H1 (cell line): ENCODE results near the gene CDK16.

Experiments used
- CBX5 ChIP-seq: fragments of 300-800, 300-1000 bp; sonication (generic); IDR thresholded peaks from 2 replicates; pipeline ENCODE4 v1.7.1; 2016; ENCODE audit warnings: antibody characterized with exemption, low read length, low read depth
- CTCF ChIP-seq, 3 experiments: IDR thresholded peaks; 1 replicate in 2 of 3; 2 replicates in 1 of 3; pipeline versions ENCODE4 v1.5.1 to v1.6.1; 2011; ENCODE audit warnings: low read length in 3 of 3, mild to moderate bottlenecking in 3 of 3, inconsistent platforms in 2 of 3, low read depth in 1 of 3, moderate library complexity in 1 of 3; ENCODE audit not compliant: insufficient read depth in 1 of 3; ENCODE audit errors: control extremely low read depth in 1 of 3
- EZH2 ChIP-seq: fragments of 200-600 bp; sonication (generic); IDR thresholded peaks from 2 replicates; pipeline ENCODE4 v1.7.1; 2012; ENCODE audit warnings: low read depth, mild to moderate bottlenecking, moderate library complexity, low read length, inconsistent platforms; ENCODE audit not compliant: severe bottlenecking
- HDAC6 ChIP-seq: IDR thresholded peaks from one replicate; pipeline ENCODE4 v1.7.1; 2012; ENCODE audit warnings: low read depth, mild to moderate bottlenecking, inconsistent platforms, low read length, moderate library complexity
- MAX ChIP-seq: IDR thresholded peaks from 2 replicates; pipeline ENCODE4 v1.6.1; 2012; ENCODE audit warnings: inconsistent platforms
- POLR2A ChIP-seq, 2 experiments: IDR thresholded peaks; 1 replicate in 1 of 2; 2 replicates in 1 of 2; pipeline ENCODE4 v1.6.1; 2011; ENCODE audit warnings: low read depth in 2 of 2, low read length in 2 of 2, mild to moderate bottlenecking in 2 of 2; ENCODE audit errors: control extremely low read depth in 1 of 2
- ZNF274 ChIP-seq: IDR thresholded peaks from 2 replicates; pipeline ENCODE4 v1.7.0; 2012; ENCODE audit warnings: low read length, borderline replicate concordance; ENCODE audit errors: extremely low read depth

- TF ChIP-seq CTCF (IDR thresholded peaks at IDR 0.05; ENCODE audit: control extremely low read depth in 1 of 3, insufficient read depth in 1 of 3, low read depth in 1 of 3, low read length in 3 of 3) (no peak), ZNF274 (no peak), HDAC6 (no peak), EZH2 (no peak), CBX5 (no peak), POLR2A (IDR thresholded peaks at IDR 0.05; ENCODE audit: control extremely low read depth in 1 of 2, low read depth in 2 of 2, low read length in 2 of 2) (no peak), MAX (no peak)
Measured at GRCh38 chrX:47210661-47211425, 7.6 kb upstream of the CDK16 start.
